HG03039 (cell line): ENCODE measurements around the gene CTPS1.

Experiments used
- ATAC-seq: cut with Tn5 transposase; IDR thresholded peaks from one replicate; pipeline ENCODE4 v1.9.1; 2021; ENCODE audit warnings: mild to moderate bottlenecking, moderate library complexity; ENCODE audit not compliant: unreplicated experiment

Gene CTPS1

GRCh38 chr1:40988280-40988679, 8.8 kb downstream of the CTPS1 start:
- ATAC-seq: no peak

- no peak for ATAC-seq
These were observed 9.6 kb downstream of the CTPS1 start for GRCh38 chr1:40989066-40989465.

- no peak for ATAC-seq
These were observed 17.6 kb downstream of the CTPS1 start for GRCh38 chr1:40997096-40997495.

- no peak for ATAC-seq
These were observed 19.2 kb downstream of the CTPS1 start for GRCh38 chr1:40998668-40999067.

- no peak for ATAC-seq
These were observed 23.7 kb downstream of the CTPS1 start for GRCh38 chr1:41003127-41003639.

- ATAC-seq: peak; percentile 91
These were observed 24.2 kb downstream of the CTPS1 start for GRCh38 chr1:41003640-41004220.

GRCh38 chr1:41005876-41006275, 26.4 kb downstream of the CTPS1 start:
- no peak for ATAC-seq

- no peak for ATAC-seq
These were observed 27.7 kb downstream of the CTPS1 start for GRCh38 chr1:41006942-41007865.

- ATAC-seq: no peak
These were observed 30.0 kb downstream of the CTPS1 start for GRCh38 chr1:41009466-41009865.

- no peak for ATAC-seq
These were observed 30.8 kb downstream of the CTPS1 start for GRCh38 chr1:41010345-41010744.

- no peak for ATAC-seq
These were observed 33.5 kb downstream of the CTPS1 start for GRCh38 chr1:41013024-41013423.

GRCh38 chr1:41013796-41014195, 34.3 kb downstream of the CTPS1 start:
- ATAC-seq: no peak

GRCh38 chr1:41014871-41015270, 35.4 kb downstream of the CTPS1 start:
- ATAC-seq: no peak

- ATAC-seq: no peak
These were observed 35.9 kb downstream of the CTPS1 start for GRCh38 chr1:41015281-41015896.

- ATAC-seq: no peak
These were observed 36.5 kb downstream of the CTPS1 start for GRCh38 chr1:41015897-41016470.

GRCh38 chr1:41017141-41018017, 37.9 kb downstream of the CTPS1 start:
- no peak for ATAC-seq

GRCh38 chr1:41018018-41018410, 38.5 kb downstream of the CTPS1 start:
- no peak for ATAC-seq

GRCh38 chr1:41019353-41019745, 39.9 kb downstream of the CTPS1 start:
- ATAC-seq: no peak

- no peak for ATAC-seq
These were observed 40.6 kb downstream of the CTPS1 start for GRCh38 chr1:41020109-41020576.

GRCh38 chr1:41020654-41021053, 41.2 kb downstream of the CTPS1 start:
- no peak for ATAC-seq
